GM19239 (cell line): Measurements from ENCODE around the gene MMP2.

Experiments
- DNase-seq: peaks from one replicate; pipeline ENCODE4 v3.0.0; 2011; ENCODE audit warnings: low spot score; ENCODE audit not compliant: insufficient read length
- FAIRE-seq: peaks from 2 replicates; lab custom pipeline; 2011; peaks lifted over from hg19 to GRCh38; lab: Jason Lieb, UNC

The MMP2 gene

DNA sequence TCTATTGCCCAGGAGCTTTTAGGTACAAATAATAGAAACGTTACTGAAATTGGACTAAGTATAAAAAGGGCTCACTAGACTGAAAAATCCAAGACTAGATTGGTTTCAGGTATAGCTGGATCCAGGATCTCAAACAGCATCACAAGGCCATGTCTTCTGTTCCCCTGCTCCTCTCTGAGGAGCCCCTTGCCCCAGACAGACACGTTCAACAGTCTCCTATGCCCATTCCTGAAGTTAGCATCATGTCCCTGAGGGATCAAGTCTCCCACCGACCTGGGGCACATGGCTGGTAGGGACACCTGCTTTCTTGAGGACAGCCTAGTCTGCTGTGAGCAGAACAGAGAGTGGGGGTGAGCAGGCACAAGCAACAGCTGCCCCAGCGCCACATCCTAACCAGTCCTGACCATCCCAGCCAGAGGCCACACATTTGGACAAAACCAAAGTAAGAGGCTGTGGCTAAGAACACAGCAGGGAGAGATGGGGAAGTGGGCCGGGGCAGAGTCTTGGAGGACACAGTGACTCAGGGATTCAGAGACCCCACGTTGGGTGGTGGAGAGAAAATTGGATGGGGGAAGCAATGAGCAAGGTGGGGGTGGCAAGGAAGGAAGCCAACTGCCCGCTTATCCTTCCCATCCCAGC is 10.5 kb upstream of the MMP2 start:
- DNase-seq (no peak), FAIRE-seq (no peak)

- FAIRE-seq: no peak
- DNase-seq: no peak
These were observed 9.0 kb upstream of the MMP2 start for GRCh38 chr16:55469821-55470532.

- no peak for FAIRE-seq
- DNase-seq: no peak
These were observed 8.2 kb upstream of the MMP2 start for GRCh38 chr16:55470533-55471371.

GRCh38 chr16:55471448-55472097 is 7.4 kb upstream of the MMP2 start:
- no peak for DNase-seq
- no peak for FAIRE-seq

- FAIRE-seq (no peak), DNase-seq (no peak)
These were observed 5.4 kb upstream of the MMP2 start for GRCh38 chr16:55473587-55473986.

- DNase-seq: no peak
- no peak for FAIRE-seq
These were observed 4.2 kb upstream of the MMP2 start for GRCh38 chr16:55474821-55475220.

GRCh38 chr16:55475919-55476318 is 3.1 kb upstream of the MMP2 start:
- FAIRE-seq (no peak), DNase-seq (no peak)

DNA sequence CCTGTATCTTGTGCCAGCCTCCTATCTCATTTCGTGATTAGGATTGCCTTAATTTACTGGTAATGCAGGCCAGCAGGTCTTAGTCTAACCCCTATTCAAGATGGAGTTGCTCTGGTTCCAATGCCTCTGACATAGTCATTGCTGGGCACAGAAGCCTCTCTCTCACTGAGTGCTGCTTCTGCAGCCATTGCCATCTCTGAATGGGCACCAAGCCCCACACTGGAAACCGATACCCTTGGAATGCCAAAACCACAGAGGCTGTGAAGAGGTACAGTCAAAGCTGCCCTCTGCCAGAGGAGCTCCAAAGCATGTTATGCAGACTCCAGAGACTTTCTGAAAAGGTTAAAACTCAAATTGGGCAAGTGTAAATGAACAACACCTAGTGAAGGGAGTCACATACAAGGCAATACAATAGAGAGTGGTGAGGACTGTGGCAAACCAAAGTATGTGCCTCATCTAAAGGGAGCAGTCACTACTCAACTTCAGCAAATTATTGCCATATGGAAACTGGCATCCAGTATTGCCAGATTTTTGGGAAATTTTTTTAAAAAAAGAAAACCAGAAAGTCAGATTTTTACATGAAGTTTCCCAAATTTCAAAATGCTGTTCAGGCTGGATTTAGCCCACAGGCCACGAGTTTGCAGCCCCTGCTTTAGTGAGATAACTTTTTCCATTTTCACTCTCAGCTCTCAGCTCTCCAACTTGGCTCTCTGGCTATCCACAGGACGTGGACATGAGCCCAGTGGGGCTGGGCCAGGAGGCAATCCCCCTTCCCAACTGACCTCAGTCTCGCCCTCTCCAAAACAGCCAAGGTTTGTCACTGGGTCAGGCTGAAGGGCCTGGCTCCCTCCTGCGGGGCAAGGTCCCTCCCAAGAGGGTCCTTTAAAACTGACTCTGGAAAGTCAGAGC is 2.1 kb upstream of the MMP2 start:
- FAIRE-seq: no peak

DNA sequence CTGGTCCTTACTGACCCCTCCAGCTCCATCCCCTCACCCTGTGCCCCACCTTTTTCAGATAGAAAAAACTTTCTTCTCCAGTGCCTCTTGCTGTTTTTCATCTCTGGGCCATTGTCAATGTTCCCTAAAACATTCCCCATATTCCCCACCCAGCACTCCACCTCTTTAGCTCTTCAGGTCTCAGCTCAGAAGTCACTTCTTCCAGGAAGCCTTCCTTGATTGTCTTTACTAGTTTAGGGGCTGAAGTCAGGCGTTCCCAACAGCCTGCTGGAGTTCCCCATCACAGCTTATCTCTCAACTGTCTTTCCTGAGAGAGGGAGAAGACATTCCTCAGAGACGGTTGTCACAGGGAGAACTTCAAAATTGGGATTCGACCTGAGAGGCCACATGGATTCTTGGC is 1.3 kb upstream of the MMP2 start:
- DNase-seq (no peak), FAIRE-seq (no peak)

More for the DNA sequence above, 2.1 kb upstream of the MMP2 start:
- DNase-seq: no peak

DNA sequence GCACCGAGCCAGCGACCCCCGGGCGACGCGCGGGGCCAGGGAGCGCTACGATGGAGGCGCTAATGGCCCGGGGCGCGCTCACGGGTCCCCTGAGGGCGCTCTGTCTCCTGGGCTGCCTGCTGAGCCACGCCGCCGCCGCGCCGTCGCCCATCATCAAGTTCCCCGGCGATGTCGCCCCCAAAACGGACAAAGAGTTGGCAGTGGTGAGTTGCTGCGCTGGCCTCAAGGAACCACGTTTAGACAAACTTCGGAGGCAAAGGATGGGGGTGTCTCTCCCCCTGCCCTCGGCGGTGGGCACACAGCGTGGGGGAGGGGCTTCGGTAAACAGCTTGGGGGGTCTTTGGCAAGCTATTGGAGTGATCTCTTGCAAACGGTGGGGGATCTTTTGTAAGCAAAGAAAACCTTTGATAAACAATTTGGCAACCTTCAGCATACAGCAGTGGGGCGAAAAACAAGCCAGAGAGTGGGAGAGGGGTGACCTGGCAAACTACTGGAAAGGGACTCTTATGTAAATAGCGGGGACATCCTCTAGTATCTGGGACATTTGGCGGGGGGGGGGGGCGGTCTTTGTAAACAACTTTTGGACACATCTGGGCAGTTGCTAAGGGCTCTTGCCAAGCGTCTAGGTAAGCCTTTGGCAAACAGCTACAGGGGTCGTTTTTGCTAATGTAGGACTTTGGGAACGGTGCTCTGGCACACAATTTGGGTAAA is 587 bp downstream of the MMP2 start:
- no peak for DNase-seq
- no peak for FAIRE-seq

- FAIRE-seq: no peak
- no peak for DNase-seq
These were observed 1.2 kb downstream of the MMP2 start for GRCh38 chr16:55480228-55480655.

DNA sequence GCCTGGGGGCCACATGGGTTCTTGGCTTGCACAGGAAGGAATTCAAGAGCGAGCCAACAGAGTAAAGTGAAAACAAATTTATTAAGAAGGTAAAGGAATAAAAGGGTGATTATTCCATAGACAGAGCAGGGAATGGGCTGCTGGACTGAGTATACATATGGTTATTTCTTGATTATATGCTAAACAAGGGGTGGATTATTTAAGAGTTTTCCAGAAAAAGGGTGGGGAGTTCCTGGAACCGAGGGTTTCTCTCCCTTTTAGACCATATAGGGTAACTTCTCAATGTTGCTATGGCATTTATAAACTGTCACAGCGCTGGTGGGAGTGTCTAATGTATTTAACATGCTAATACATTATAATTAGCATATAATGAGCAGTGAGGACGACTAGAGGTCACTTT is 2.0 kb downstream of the MMP2 start:
- no peak for FAIRE-seq
- no peak for DNase-seq

DNA sequence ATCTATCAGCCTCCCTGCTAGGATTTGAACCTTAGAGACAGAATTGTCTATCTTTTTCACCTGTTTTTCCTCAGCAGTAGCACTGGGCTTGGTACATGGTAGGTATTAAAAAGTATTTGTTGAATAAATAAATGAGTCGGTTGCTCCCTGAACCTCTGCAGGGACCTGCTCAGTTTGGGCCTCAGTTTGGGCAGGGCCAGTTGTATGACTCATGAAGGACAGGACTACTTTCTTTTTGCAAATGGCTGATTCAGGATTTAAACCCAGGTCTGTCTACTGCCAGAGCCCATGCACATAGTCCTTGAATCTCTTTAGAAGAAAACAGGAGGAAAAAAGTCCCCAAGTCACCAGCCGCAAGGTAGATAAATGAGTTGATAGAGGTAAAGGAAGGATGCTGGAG is 3.1 kb downstream of the MMP2 start:
- no peak for FAIRE-seq

DNA sequence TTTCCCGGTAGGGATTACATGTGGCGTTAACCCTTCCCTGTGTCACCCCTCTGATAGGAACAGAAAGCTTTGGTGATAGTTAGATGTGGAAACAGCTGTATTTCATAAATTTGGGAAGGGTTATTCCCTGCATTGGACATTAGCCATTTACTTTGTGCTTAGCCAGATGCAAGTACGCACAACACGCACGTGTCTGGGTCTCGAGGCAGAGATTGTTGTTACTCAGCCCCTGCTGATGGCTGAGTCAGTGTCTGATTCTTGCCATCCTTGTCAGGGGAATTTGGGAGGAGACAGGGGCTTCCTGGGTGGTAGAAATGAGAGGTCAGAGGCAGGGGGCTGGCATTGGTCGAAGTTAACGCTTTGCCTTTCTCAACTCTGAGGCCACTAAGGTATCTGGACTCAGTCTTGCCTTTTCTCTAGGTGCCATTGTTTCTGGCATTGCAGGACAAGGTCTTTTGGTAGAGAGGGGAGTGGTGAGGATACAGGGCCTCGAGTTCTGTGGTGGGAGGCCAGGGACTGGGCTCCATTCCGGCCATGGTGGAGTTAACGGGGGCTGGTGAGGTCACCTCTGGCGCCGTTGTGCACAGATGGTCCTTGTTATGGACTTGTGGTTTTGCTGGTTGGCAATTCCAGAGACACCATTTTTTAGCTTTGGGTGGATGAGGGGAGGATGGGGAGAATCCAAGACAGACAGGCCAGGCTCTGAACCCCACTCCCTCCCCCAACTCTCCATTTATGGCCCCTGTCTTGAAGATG is 8.2 kb downstream of the MMP2 start:
- DNase-seq (no peak), FAIRE-seq (no peak)

More for the DNA sequence above, 3.1 kb downstream of the MMP2 start:
- DNase-seq: no peak

DNA sequence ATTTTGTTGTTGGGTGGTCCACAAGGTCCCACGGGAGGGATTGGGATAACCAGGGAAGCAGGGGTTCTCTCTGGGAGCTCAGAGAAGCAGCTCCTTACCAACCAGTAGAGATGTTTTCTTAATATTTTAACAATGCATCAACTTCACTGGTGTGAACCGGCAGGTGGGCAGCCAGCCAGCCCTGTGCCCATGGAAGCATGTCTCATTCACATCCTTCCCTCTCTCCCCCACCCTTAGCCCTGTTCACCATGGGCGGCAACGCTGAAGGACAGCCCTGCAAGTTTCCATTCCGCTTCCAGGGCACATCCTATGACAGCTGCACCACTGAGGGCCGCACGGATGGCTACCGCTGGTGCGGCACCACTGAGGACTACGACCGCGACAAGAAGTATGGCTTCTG is 9.3 kb downstream of the MMP2 start:
- no peak for DNase-seq
- no peak for FAIRE-seq

- DNase-seq: no peak
- FAIRE-seq: no peak
These were observed 10.3 kb downstream of the MMP2 start for GRCh38 chr16:55489119-55489955.

- FAIRE-seq (no peak), DNase-seq (no peak)
These were observed 10.9 kb downstream of the MMP2 start for GRCh38 chr16:55489956-55490265.

- DNase-seq: no peak
- FAIRE-seq: no peak
These were observed 11.3 kb downstream of the MMP2 start for GRCh38 chr16:55490301-55490700.
